GM23338 (cell line): ENCODE measurements around the gene SPAG7.

Experiments used
- CREB1 ChIP-seq: fragments of 250-450 bp; sonication (Bioruptor Pico); IDR thresholded peaks from 2 replicates; pipeline ENCODE4 v1.5.0; 2020; ENCODE audit warnings: low read depth, mild to moderate bottlenecking, moderate library complexity
- CTCF ChIP-seq, 2 experiments: fragments of 200-600 bp in 1 of 2; sonication (generic) in 1 of 2; conservative IDR thresholded peaks; 2 replicates each; pipeline versions ENCODE4 v1.5.1 to v1.6.1; 2016 to 2017; ENCODE audit warnings: antibody characterized with exemption in 2 of 2, low read depth in 2 of 2, mild to moderate bottlenecking in 2 of 2, moderate library complexity in 1 of 2
- ETS1 ChIP-seq: IDR thresholded peaks from 2 replicates; pipeline ENCODE4 v1.6.1; 2016; ENCODE audit warnings: antibody characterized with exemption
- EZH2 ChIP-seq: fragments of 200-600 bp; sonication (generic); IDR thresholded peaks from one replicate; pipeline ENCODE4 v1.8.0; 2017; ENCODE audit warnings: antibody characterized with exemption, mild to moderate bottlenecking, low read depth; ENCODE audit not compliant: unreplicated experiment
- JUNB ChIP-seq: IDR thresholded peaks from one replicate; pipeline ENCODE4 v1.6.1; 2016; ENCODE audit warnings: antibody characterized with exemption; ENCODE audit not compliant: unreplicated experiment
- POLR2AphosphoS5 ChIP-seq: IDR thresholded peaks from 2 replicates; pipeline ENCODE4 v1.6.1; 2016; ENCODE audit warnings: antibody characterized with exemption, low read depth
- REST ChIP-seq: IDR thresholded peaks from one replicate; pipeline ENCODE4 v1.6.1; 2018; ENCODE audit warnings: antibody characterized with exemption; ENCODE audit not compliant: unreplicated experiment
- ZNF331 ChIP-seq: fragments of 250-450 bp; sonication (Bioruptor Pico); IDR thresholded peaks from 2 replicates; pipeline ENCODE4 v1.5.0; 2020; ENCODE audit warnings: low read depth, mild to moderate bottlenecking, moderate library complexity

- TF ChIP-seq POLR2AphosphoS5: no peak
- TF ChIP-seq REST: no peak
- TF ChIP-seq EZH2: no peak
- no peak for TF ChIP-seq ETS1
- no peak for TF ChIP-seq CTCF (conservative IDR thresholded peaks at IDR 0.05; ENCODE audit: low read depth in 2 of 2)
- TF ChIP-seq CREB1: no peak
- TF ChIP-seq JUNB: no peak
- no peak for TF ChIP-seq ZNF331 (CRISPR knock-in tag)
Measured at GRCh38 chr17:4986403-4986802, 18.8 kb upstream of the SPAG7 start.
